ENCODE data around the gene SPIRE2. TPM values are rescaled to one million over a fixed set of nuclear protein-coding genes. Genes with fewer than 3 reads are reported as not detected.

The SPIRE2 gene
- total RNA-seq, 1 donor from 2014 or later: 17.1 TPM

- DNase-seq (ENCODE audit: extremely low spot score, unreplicated experiment): no peak
- Mint-ChIP-seq H3K4me1 (ENCODE audit: unreplicated experiment) (peaks cover 6% of the 10 kb centered on the region), H3K36me3 (peaks cover 4% of the 10 kb centered on the region), H3K9me3 (no peaks in the 10 kb centered on the region), H3K4me3 (no peak overlapping the region), H3K27ac (no peak overlapping the region), H3K27me3 (no peaks in the 10 kb centered on the region)
- TF ChIP-seq, protein P1, sequence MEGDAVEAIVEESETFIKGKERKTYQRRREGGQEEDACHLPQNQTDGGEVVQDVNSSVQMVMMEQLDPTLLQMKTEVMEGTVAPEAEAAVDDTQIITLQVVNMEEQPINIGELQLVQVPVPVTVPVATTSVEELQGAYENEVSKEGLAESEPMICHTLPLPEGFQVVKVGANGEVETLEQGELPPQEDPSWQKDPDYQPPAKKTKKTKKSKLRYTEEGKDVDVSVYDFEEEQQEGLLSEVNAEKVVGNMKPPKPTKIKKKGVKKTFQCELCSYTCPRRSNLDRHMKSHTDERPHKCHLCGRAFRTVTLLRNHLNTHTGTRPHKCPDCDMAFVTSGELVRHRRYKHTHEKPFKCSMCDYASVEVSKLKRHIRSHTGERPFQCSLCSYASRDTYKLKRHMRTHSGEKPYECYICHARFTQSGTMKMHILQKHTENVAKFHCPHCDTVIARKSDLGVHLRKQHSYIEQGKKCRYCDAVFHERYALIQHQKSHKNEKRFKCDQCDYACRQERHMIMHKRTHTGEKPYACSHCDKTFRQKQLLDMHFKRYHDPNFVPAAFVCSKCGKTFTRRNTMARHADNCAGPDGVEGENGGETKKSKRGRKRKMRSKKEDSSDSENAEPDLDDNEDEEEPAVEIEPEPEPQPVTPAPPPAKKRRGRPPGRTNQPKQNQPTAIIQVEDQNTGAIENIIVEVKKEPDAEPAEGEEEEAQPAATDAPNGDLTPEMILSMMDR (conservative IDR thresholded peaks at IDR 0.05): no peak
Measured at GRCh38 chr16:89837014-89837546, 8.8 kb downstream of the SPIRE2 start.

GRCh38 chr16:89841275-89841674, 13.0 kb downstream of the SPIRE2 start:
- Mint-ChIP-seq H3K27ac (no peak overlapping the region), H3K36me3 (no peaks in the 10 kb centered on the region)
- TF ChIP-seq, protein P1 (conservative IDR thresholded peaks at IDR 0.05): no peak

DNA sequence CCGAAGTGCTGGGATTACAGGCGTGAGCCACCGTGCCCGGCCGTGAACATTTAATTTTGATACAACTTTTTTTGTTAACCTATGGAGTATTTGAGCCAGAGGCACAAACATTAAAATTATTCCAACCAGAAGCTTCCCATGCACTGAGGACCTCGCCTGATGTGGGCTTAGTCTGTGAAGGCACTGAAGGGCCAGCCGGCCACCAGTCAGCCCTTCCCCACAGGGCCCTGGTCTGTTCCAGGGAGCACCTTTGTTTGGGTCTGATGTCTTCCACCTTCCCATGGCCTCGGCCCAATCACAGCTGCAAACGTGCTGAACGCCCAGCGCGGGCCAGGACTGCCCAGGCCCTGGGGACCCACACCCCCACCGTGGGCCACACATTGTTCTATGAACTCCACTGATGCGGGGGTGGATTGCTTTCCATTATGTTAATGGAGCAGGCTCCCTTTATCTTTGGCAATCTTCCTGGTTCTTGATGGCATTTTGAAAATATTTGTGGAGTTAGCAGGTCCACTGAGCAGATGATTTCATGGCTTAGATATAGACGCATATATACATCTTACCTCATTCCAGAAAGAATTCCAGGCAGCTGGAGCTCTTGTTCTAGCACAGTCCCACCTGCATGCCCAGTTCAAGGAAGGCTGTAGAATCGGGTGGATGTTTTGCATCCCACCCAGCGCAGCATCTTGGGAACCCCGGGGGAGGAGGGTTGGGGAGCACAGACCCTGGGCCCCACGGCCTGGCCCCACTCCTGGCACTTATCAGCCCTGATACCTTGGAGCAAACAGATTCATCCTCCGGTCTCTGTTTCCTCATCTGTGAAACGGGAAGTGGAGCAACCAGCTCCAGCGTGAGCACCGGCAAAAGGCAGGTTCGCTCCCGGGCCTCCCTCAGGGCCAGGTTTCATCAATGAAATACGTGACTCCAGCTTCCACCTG, 14.5 kb downstream of the SPIRE2 start:
- no peak for DNase-seq (ENCODE audit: extremely low spot score, unreplicated experiment)
- H3K27ac Mint-ChIP-seq: no peak overlapping the region

More at GRCh38 chr16:89841275-89841674, 13.0 kb downstream of the SPIRE2 start:
- Mint-ChIP-seq H3K4me3 (no peak overlapping the region), H3K9me3 (no peaks in the 10 kb centered on the region), H3K4me1 (ENCODE audit: unreplicated experiment) (peaks cover 6% of the 10 kb centered on the region), H3K27me3 (no peaks in the 10 kb centered on the region)
- no peak for DNase-seq (ENCODE audit: extremely low spot score, unreplicated experiment)

DNA sequence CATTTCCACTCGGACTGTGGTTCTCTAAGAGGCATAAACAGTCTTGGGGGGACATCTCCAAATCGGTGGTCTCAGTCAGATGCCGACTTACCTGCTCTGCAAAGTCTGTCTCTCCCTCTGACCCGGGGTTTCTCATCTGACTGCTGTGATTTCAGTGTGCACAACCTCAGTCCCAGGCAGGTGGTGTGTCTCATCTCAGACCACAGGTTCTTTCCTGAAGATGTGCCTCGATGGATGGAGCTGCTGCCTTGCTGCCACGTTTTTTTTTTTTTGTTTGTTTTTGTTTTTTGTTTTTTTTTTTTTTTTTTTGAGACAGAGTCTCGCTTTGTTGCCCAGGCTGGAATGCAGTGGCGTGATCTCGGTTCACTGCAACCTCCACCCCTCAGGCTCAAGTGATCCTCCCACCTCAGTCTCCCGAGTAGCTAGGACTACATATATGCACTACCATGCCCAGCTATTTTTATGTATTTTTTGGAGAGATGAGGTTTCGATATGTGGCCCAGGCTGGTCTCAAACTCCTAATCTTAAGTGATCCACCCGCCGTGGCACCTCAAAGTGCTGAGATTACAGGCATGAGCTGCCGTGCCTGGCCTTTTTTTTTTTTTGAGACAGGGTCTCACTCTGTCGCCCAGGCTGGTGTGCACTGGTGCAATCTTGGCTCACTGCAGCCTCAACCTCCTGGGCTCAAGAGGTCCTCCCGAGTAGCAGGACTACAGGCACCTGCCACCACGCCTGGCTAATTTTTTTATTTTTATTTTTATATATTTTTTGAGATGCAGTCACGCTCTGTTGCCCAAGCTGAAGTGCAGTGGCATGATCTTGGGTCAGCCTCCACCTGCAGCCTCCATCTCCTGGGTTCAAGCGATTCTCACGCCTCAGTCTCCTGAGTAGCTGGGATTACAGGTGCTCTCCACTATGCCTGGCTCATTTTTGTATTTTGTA, 15.4 kb downstream of the SPIRE2 start:
- no peak for DNase-seq (ENCODE audit: extremely low spot score, unreplicated experiment)
- Mint-ChIP-seq H3K4me3 (no peak overlapping the region), H3K27me3 (no peaks in the 10 kb centered on the region)

More for the DNA sequence above, 14.5 kb downstream of the SPIRE2 start:
- Mint-ChIP-seq H3K27me3 (no peaks in the 10 kb centered on the region), H3K36me3 (no peaks in the 10 kb centered on the region), H3K4me1 (ENCODE audit: unreplicated experiment) (peaks cover 6% of the 10 kb centered on the region), H3K4me3 (no peak overlapping the region), H3K9me3 (no peaks in the 10 kb centered on the region)
- TF ChIP-seq, protein P1 (conservative IDR thresholded peaks at IDR 0.05): no peak

More for the DNA sequence above, 15.4 kb downstream of the SPIRE2 start:
- H3K27ac Mint-ChIP-seq: no peak overlapping the region
- peaks cover 6% of the 10 kb centered on the region for H3K4me1 Mint-ChIP-seq (ENCODE audit: unreplicated experiment)
- H3K9me3 Mint-ChIP-seq: no peaks in the 10 kb centered on the region
- TF ChIP-seq, protein P1 (conservative IDR thresholded peaks at IDR 0.05): no peak
- H3K36me3 Mint-ChIP-seq: no peaks in the 10 kb centered on the region

Data from type B pancreatic cell (in vitro differentiated cells).